ENCODE data around the gene ARID2. TPM values are rescaled to one million over a fixed set of nuclear protein-coding genes. Genes with fewer than 3 reads are reported as not detected.

The ARID2 gene
- total and polyA plus RNA-seq, 2 of the 4 experiments (the other 2 are of a cell fraction), result 5.4 to 28.1 TPM

GRCh38 chr12:45938566-45938965 lies 209.1 kb downstream of the ARID2 start:
- Histone ChIP-seq H2AK5ac (ENCODE audit: low read depth, low read length) (no peak overlapping the region), H3K56ac (ENCODE audit: extremely low read depth, insufficient read depth, low read length) (no peak overlapping the region), H2AK9ac (replicated peaks; ENCODE audit: low read depth, low read length, poor library complexity) (no peak overlapping the region), H3K4ac (ENCODE audit: low read depth, low read length) (no peak overlapping the region), H2AFZ (replicated peaks; ENCODE audit: low read length, poor library complexity) (no peak overlapping the region), H2BK5ac (ENCODE audit: low read depth, low read length, poor library complexity, severe bottlenecking) (no peak overlapping the region), H4K8ac (ENCODE audit: low read depth in 2 of 2, low read length in 2 of 2) (no peak overlapping the region), H3K23ac (ENCODE audit: low read depth, low read length) (no peak overlapping the region), H2BK120ac (ENCODE audit: low read depth, low read length) (no peak overlapping the region), H3K9me3 (ENCODE audit: control insufficient read depth, insufficient read depth, low read length) (no peaks in the 10 kb centered on the region), H3K14ac (replicated peaks; ENCODE audit: low read depth, low read length) (no peak overlapping the region), H3K27me3 (ENCODE audit: control insufficient read depth, insufficient read depth, low read length) (no peaks in the 10 kb centered on the region), H3K79me1 (ENCODE audit: low read depth in 1 of 2, low read length in 2 of 2) (peaks cover 5 to 34% of the 10 kb centered on the region in 2 experiments; a peak in 3 of 4 replicates), H3K4me2 (ENCODE audit: low read depth, low read length) (no peak overlapping the region), H4K91ac (ENCODE audit: insufficient read depth, low read depth, low read length) (no peak overlapping the region), H3K9me1 (ENCODE audit: insufficient read depth, low read length) (no peaks in the 10 kb centered on the region), H4K20me1 (ENCODE audit: insufficient read depth, low read length) (peaks cover 3% of the 10 kb centered on the region; the same call in 1 of the 2 replicates), H3K4me1 (ENCODE audit: control insufficient read depth, insufficient read depth, low read length) (no peaks in the 10 kb centered on the region), H3K36me3 (ENCODE audit: control insufficient read depth, insufficient read depth, low read length) (peaks cover 13% of the 10 kb centered on the region), H2BK20ac (ENCODE audit: low read depth, low read length) (no peak overlapping the region), H2BK15ac (ENCODE audit: low read depth, low read length) (no peak overlapping the region), H3K4me3 (ENCODE audit: insufficient read depth, low read depth, low read length) (no peak overlapping the region), H3K9ac (ENCODE audit: low read depth, low read length) (no peak overlapping the region), H3K18ac (ENCODE audit: low read depth, low read length) (no peak overlapping the region), H3K27ac (ENCODE audit: insufficient read depth, low read length) (no peak overlapping the region), H4K5ac (ENCODE audit: low read depth, low read length) (no peak overlapping the region)
- no CpG with 5 or more reads among the region's 2 CpGs for WGBS, 2 experiments (ENCODE audit: extremely low coverage in 2 of 2, insufficient read length in 1 of 2)
- BruUV-seq (replicated peaks), result no TSS peak
- no peak for DNase-seq
- ChIA-PET POLR2A (ENCODE audit: unreplicated experiment) (no interaction called here), CTCF (no interaction called here)
- in situ Hi-C loops (cut with MboI; ENCODE audit: low sequenced_read_pairs) (no loop called here), intact Hi-C loops (cut with micrococcal nuclease) (no loop called here), dilution Hi-C loops (cut with HindIII; ENCODE audit: low sequenced_read_pairs, unreplicated experiment) (no loop called here)
- ATAC-seq (ENCODE audit: low read depth), result no peak
- no peak for TF ChIP-seq FOS (IDR thresholded peaks at IDR 0.05; ENCODE audit: low read depth, low read length)
